HEK293 (cell line): ENCODE data around the gene BCKDHA.

Source experiments
- ATF2 ChIP-seq: fragments of 450-650 bp; formaldehyde crosslinking; IDR thresholded peaks from 2 replicates; pipeline ENCODE4 v1.5.1; 2016; ENCODE audit warnings: missing biosample characterization, missing genetic modification characterization, low read depth
- GLIS1 ChIP-seq: fragments of 450-650 bp; formaldehyde crosslinking; IDR thresholded peaks from 2 replicates; pipeline ENCODE4 v1.5.1; 2016; ENCODE audit warnings: missing biosample characterization, missing genetic modification characterization
- MEIS1 ChIP-seq: sonication (generic); formaldehyde crosslinking; IDR thresholded peaks from 2 replicates; pipeline ENCODE4 v1.8.1; 2022; ENCODE audit warnings: missing genetic modification reagents, mild to moderate bottlenecking, borderline replicate concordance
- OVOL3 ChIP-seq: fragments of 450-650 bp; formaldehyde crosslinking; IDR thresholded peaks from 2 replicates; pipeline ENCODE4 v1.5.1; 2016; ENCODE audit warnings: missing biosample characterization, missing genetic modification characterization
- SALL2 ChIP-seq: fragments of 450-650 bp; formaldehyde crosslinking; IDR thresholded peaks from 2 replicates; pipeline ENCODE4 v1.5.0; 2017; ENCODE audit warnings: missing biosample characterization, mild to moderate bottlenecking, missing genetic modification characterization, borderline replicate concordance
- SCRT2 ChIP-seq: fragments of 450-650 bp; formaldehyde crosslinking; IDR thresholded peaks from 2 replicates; pipeline ENCODE4 v1.5.1; 2016; ENCODE audit warnings: missing biosample characterization, missing genetic modification characterization
- SP2 ChIP-seq: fragments of 450-650 bp; formaldehyde crosslinking; IDR thresholded peaks from 2 replicates; pipeline ENCODE4 v1.5.1; 2016; ENCODE audit warnings: missing biosample characterization, missing genetic modification characterization
- ZBTB8A ChIP-seq: fragments of 450-650 bp; formaldehyde crosslinking; IDR thresholded peaks from 2 replicates; pipeline ENCODE4 v1.5.1; 2016; ENCODE audit warnings: missing biosample characterization, missing genetic modification characterization
- ZFP69B ChIP-seq: fragments of 450-650 bp; formaldehyde crosslinking; IDR thresholded peaks from 2 replicates; pipeline ENCODE4 v1.5.1; 2016; ENCODE audit warnings: missing biosample characterization, missing genetic modification characterization
- ZNF133 ChIP-seq: fragments of 450-650 bp; formaldehyde crosslinking; IDR thresholded peaks from 2 replicates; pipeline ENCODE4 v1.5.1; 2016; ENCODE audit warnings: missing biosample characterization, missing genetic modification characterization
- ZNF140 ChIP-seq: fragments of 450-650 bp; formaldehyde crosslinking; IDR thresholded peaks from 2 replicates; pipeline ENCODE4 v1.5.1; 2016; ENCODE audit warnings: missing biosample characterization, missing genetic modification characterization
- ZNF155 ChIP-seq: fragments of 450-650 bp; formaldehyde crosslinking; IDR thresholded peaks from 2 replicates; pipeline ENCODE4 v1.5.1; 2016; ENCODE audit warnings: missing biosample characterization, missing genetic modification characterization
- ZNF157 ChIP-seq: fragments of 450-650 bp; formaldehyde crosslinking; IDR thresholded peaks from 2 replicates; pipeline ENCODE4 v1.5.1; 2016; ENCODE audit warnings: missing biosample characterization, missing genetic modification characterization
- ZNF16 ChIP-seq: fragments of 450-650 bp; formaldehyde crosslinking; IDR thresholded peaks from 2 replicates; pipeline ENCODE4 v1.5.1; 2016; ENCODE audit warnings: low read depth, missing biosample characterization, missing genetic modification characterization
- ZNF174 ChIP-seq: fragments of 450-650 bp; formaldehyde crosslinking; IDR thresholded peaks from 2 replicates; pipeline ENCODE4 v1.5.0; 2017; ENCODE audit warnings: missing biosample characterization, mild to moderate bottlenecking, missing genetic modification characterization
- ZNF19 ChIP-seq: fragments of 450-650 bp; formaldehyde crosslinking; IDR thresholded peaks from 2 replicates; pipeline ENCODE4; 2016; ENCODE audit warnings: missing biosample characterization, missing genetic modification characterization, low read depth
- ZNF248 ChIP-seq: fragments of 450-650 bp; formaldehyde crosslinking; IDR thresholded peaks from 2 replicates; pipeline ENCODE4 v1.5.1; 2017; ENCODE audit warnings: missing biosample characterization, missing genetic modification characterization
- ZNF280D ChIP-seq: fragments of 450-650 bp; formaldehyde crosslinking; IDR thresholded peaks from 2 replicates; pipeline ENCODE4 v1.5.1; 2016; ENCODE audit warnings: missing biosample characterization, missing genetic modification characterization
- ZNF391 ChIP-seq: fragments of 450-650 bp; formaldehyde crosslinking; IDR thresholded peaks from 2 replicates; pipeline ENCODE4 v1.5.1; 2016; ENCODE audit warnings: low read depth, missing biosample characterization, missing genetic modification characterization, borderline replicate concordance
- ZNF394 ChIP-seq: fragments of 450-650 bp; formaldehyde crosslinking; IDR thresholded peaks from 2 replicates; pipeline ENCODE4 v1.5.1; 2016; ENCODE audit warnings: missing biosample characterization, missing genetic modification characterization, mild to moderate bottlenecking, moderate library complexity, borderline replicate concordance
- ZNF404 ChIP-seq: fragments of 450-650 bp; formaldehyde crosslinking; IDR thresholded peaks from 2 replicates; pipeline ENCODE4 v1.5.1; 2017; ENCODE audit warnings: missing biosample characterization, missing genetic modification characterization
- ZNF488 ChIP-seq: fragments of 450-650 bp; formaldehyde crosslinking; IDR thresholded peaks from 2 replicates; pipeline ENCODE4 v1.5.1; 2016; ENCODE audit warnings: missing biosample characterization, missing genetic modification characterization
- ZNF555 ChIP-seq: fragments of 450-650 bp; formaldehyde crosslinking; conservative IDR thresholded peaks from 2 replicates; pipeline ENCODE4 v1.5.1; 2017; ENCODE audit warnings: missing biosample characterization, mild to moderate bottlenecking, missing genetic modification characterization, inconsistent platforms
- ZNF621 ChIP-seq: fragments of 450-650 bp; formaldehyde crosslinking; IDR thresholded peaks from 2 replicates; pipeline ENCODE4 v1.5.1; 2017; ENCODE audit warnings: missing biosample characterization, missing genetic modification characterization
- ZNF645 ChIP-seq: fragments of 450-650 bp; formaldehyde crosslinking; IDR thresholded peaks from 2 replicates; pipeline ENCODE4; 2016; ENCODE audit warnings: missing biosample characterization, missing genetic modification characterization
- ZNF692 ChIP-seq: fragments of 450-650 bp; formaldehyde crosslinking; IDR thresholded peaks from 2 replicates; pipeline ENCODE4 v1.5.1; 2016; ENCODE audit warnings: missing biosample characterization, missing genetic modification characterization
- ZNF707 ChIP-seq: fragments of 450-650 bp; formaldehyde crosslinking; IDR thresholded peaks from 2 replicates; pipeline ENCODE4 v1.5.1; 2016; ENCODE audit warnings: missing biosample characterization, missing genetic modification characterization
- ZNF776 ChIP-seq: fragments of 450-650 bp; formaldehyde crosslinking; IDR thresholded peaks from 2 replicates; pipeline ENCODE4 v1.5.0; 2017; ENCODE audit warnings: missing biosample characterization, missing genetic modification characterization, borderline replicate concordance
- ZNF791 ChIP-seq: fragments of 450-650 bp; formaldehyde crosslinking; IDR thresholded peaks from 2 replicates; pipeline ENCODE4 v1.5.1; 2016; ENCODE audit warnings: missing biosample characterization, missing genetic modification characterization
- ZNF792 ChIP-seq: fragments of 450-650 bp; formaldehyde crosslinking; IDR thresholded peaks from 2 replicates; pipeline ENCODE4 v1.5.1; 2016; ENCODE audit warnings: missing biosample characterization, missing genetic modification characterization
- TF ChIP-seq, protein P1 (sequence below): fragments of 450-650 bp; formaldehyde crosslinking; IDR thresholded peaks from 2 replicates; pipeline ENCODE4 v1.5.1; 2016; ENCODE audit warnings: missing biosample characterization, missing genetic modification characterization

Gene BCKDHA

GRCh38 chr19:41427647-41428480 lies 30.2 kb downstream of the BCKDHA start (continued):
- TF ChIP-seq ZNF391 (tag by site-specific recombination): no peak
- no peak for TF ChIP-seq MEIS1
- TF ChIP-seq ZNF155: no peak
- TF ChIP-seq ZNF776 (tag by site-specific recombination): no peak
- no peak for TF ChIP-seq ZNF488 (tag by site-specific recombination)
- TF ChIP-seq ATF2 (tag by site-specific recombination): no peak
- TF ChIP-seq ZNF792 (tag by site-specific recombination): no peak
- TF ChIP-seq SALL2 (tag by site-specific recombination): no peak
- no peak for TF ChIP-seq ZNF280D
- TF ChIP-seq, protein P1, sequence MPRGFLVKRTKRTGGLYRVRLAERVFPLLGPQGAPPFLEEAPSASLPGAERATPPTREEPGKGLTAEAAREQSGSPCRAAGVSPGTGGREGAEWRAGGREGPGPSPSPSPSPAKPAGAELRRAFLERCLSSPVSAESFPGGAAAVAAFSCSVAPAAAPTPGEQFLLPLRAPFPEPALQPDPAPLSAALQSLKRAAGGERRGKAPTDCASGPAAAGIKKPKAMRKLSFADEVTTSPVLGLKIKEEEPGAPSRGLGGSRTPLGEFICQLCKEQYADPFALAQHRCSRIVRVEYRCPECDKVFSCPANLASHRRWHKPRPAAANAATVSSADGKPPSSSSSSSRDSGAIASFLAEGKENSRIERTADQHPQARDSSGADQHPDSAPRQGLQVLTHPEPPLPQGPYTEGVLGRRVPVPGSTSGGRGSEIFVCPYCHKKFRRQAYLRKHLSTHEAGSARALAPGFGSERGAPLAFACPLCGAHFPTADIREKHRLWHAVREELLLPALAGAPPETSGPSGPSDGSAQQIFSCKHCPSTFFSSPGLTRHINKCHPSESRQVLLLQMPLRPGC: no peak
- TF ChIP-seq ZNF791: 0 out of 2 replicates have a peak, but pooled peaks have one; percentile 27
- no peak for TF ChIP-seq ZNF19 (tag by site-specific recombination)
- TF ChIP-seq ZNF174 (tag by site-specific recombination): no peak
- peak; percentile 21; the same call in 1 of the 2 replicates for TF ChIP-seq ZBTB8A (tag by site-specific recombination)
- no peak for TF ChIP-seq ZNF621 (tag by site-specific recombination)
- TF ChIP-seq ZNF140 (tag by site-specific recombination): no peak
- no peak for TF ChIP-seq ZNF133 (tag by site-specific recombination)
- TF ChIP-seq ZNF555 (tag by site-specific recombination): no peak
- TF ChIP-seq ZNF645 (tag by site-specific recombination): no peak
- TF ChIP-seq ZFP69B: peak; percentile 77
- no peak for TF ChIP-seq ZNF248 (tag by site-specific recombination)
- TF ChIP-seq SCRT2 (tag by site-specific recombination): no peak
- TF ChIP-seq ZNF16 (tag by site-specific recombination): no peak
- peak; percentile 65 for TF ChIP-seq ZNF692 (tag by site-specific recombination)
- TF ChIP-seq OVOL3 (tag by site-specific recombination): no peak
- peak; percentile 92 for TF ChIP-seq GLIS1 (tag by site-specific recombination)
- no peak for TF ChIP-seq ZNF404 (tag by site-specific recombination)
- no peak for TF ChIP-seq ZNF707 (tag by site-specific recombination)
- TF ChIP-seq ZNF157 (tag by site-specific recombination): no peak
- TF ChIP-seq ZNF394 (tag by site-specific recombination): no peak
- TF ChIP-seq SP2 (tag by site-specific recombination): no peak
